K562 (cell line): ENCODE measurements around the gene SERPINE2. TPM values are rescaled to one million over a fixed set of nuclear protein-coding genes. Genes with fewer than 3 reads are reported as not detected.

Experiments
- ATF3 ChIP-seq, 2 experiments: fragments of 450-650 bp in 1 of 2; sonication (generic) in 1 of 2; formaldehyde crosslinking in 1 of 2; IDR thresholded peaks in 1 of 2; conservative IDR thresholded peaks in 1 of 2; 2 replicates each; pipeline versions ENCODE4 v1.6.1 to v1.8.1; 2016 to 2023; ENCODE audit warnings: mild to moderate bottlenecking in 2 of 2, moderate library complexity in 2 of 2, inconsistent platforms in 1 of 2, missing genetic modification reagents in 1 of 2
- BRD9 ChIP-seq: fragments of 450-650 bp; IDR thresholded peaks from 2 replicates; pipeline ENCODE4 v1.6.1; 2018; ENCODE audit warnings: low read depth; ENCODE audit not compliant: partially characterized antibody
- FUS ChIP-seq: fragments of 200-400 bp; formaldehyde crosslinking; optimal IDR thresholded peaks from 2 replicates; pipeline ENCODE3; 2017; ENCODE audit warnings: low read depth, low read length
- MCM2 ChIP-seq: fragments of 450-650 bp; IDR thresholded peaks from 2 replicates; pipeline ENCODE4 v1.6.1; 2017; ENCODE audit warnings: low read depth, mild to moderate bottlenecking
- MGA ChIP-seq: fragments of 450-650 bp; IDR thresholded peaks from 2 replicates; pipeline ENCODE4 v1.6.1; 2016; ENCODE audit warnings: mild to moderate bottlenecking, moderate library complexity
- RBM15 ChIP-seq: fragments of 200-400 bp; formaldehyde crosslinking; IDR thresholded peaks from 2 replicates; pipeline ENCODE4 v1.6.1; 2018; ENCODE audit warnings: mild to moderate bottlenecking, low read length, moderate library complexity; ENCODE audit not compliant: insufficient read depth
- SAFB2 ChIP-seq: fragments of 200-400 bp; formaldehyde crosslinking; IDR thresholded peaks from 2 replicates; pipeline ENCODE4 v1.6.1; 2018; ENCODE audit warnings: borderline replicate concordance, low read length, low read depth, moderate library complexity; ENCODE audit not compliant: severe bottlenecking
- ZNF239 ChIP-seq: fragments of 250-450 bp; sonication (Bioruptor Pico); IDR thresholded peaks from 2 replicates; pipeline ENCODE4 v1.4.0; 2020; ENCODE audit warnings: mild to moderate bottlenecking
- polyA plus RNA-seq, 8 experiments: library from polyadenylated mRNA; depleted of rRNA in 4 of 8; stranded (reverse) in 5 of 8; unstranded in 3 of 8; fragments of >200 nt; fragmentation: Nextera tagmentation in 2 of 8; fragmentation: Illumina TruSeq in 1 of 8; extraction: Ambion mirVana in 2 of 8; extraction: Trizol in 1 of 8; gene quantifications; 2 replicates each; pipeline versions ENCODE4 v1.2.1 to v1.2.3, GENCODE V29; 2011 to 2014; ENCODE audit warnings: inconsistent platforms in 1 of 8, missing spikeins in 1 of 8
- total RNA-seq, 7 experiments: library from RNA; depleted of rRNA in 6 of 7; stranded (reverse); fragments of >200 nt in 6 of 7; fragmentation: Illumina TruSeq in 2 of 7; extraction: Trizol in 2 of 7; gene quantifications; 2 replicates each; pipeline versions ENCODE4 v1.2.1 to v1.2.3, GENCODE V29; 2011 to 2021; ENCODE audit warnings: low replicate concordance in 1 of 7

The SERPINE2 gene
- total and polyA plus RNA-seq, 9 of the 15 experiments (the other 6 are each of a cell fraction or from before 2014, with no cell fraction given): 0.03 to 0.16 (median 0.13) TPM; not detected in 6

DNA sequence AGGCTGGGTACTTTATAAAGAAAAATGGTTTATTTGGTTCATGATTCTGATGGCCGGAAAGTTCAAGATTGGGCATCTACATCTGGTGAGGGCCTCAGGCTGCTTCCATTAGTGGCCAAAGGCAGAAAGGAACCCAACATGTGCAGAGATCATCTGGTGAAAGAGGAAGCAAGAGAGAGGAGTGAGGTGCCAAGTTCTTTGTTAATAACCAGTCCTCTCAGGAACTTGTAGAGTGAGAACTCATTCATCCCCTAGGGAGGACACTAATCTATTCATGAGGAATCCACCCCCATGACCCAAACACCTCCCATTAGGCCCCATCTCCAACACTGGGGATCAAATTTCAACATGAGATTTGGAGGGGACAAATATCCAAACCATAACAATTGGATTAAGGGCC lies 17.8 kb upstream of the SERPINE2 start (continued):
- TF ChIP-seq MGA (no peak), ZNF239 (CRISPR knock-in tag) (no peak), MCM2 (no peak), RBM15 (no peak), SAFB2 (no peak), BRD9 (no peak), FUS (no peak), ATF3 (IDR thresholded peaks at IDR 0.05) (no peak), ATF3 (CRISPR knock-in tag; conservative IDR thresholded peaks at IDR 0.05) (no peak)
